ENCODE results near the gene SETBP1.

SETBP1 gene

GRCh38 chr18:44733069-44733753, 52.5 kb downstream of the SETBP1 start:
- DNase-seq, result peak; percentile 93

- no peak for DNase-seq
Observed at GRCh38 chr18:44733754-44734465, 53.2 kb downstream of the SETBP1 start.

GRCh38 chr18:44735096-44735495, 54.4 kb downstream of the SETBP1 start:
- peak; percentile 46 for DNase-seq

- no peak for DNase-seq
Observed at GRCh38 chr18:44736664-44737380, 56.1 kb downstream of the SETBP1 start.

GRCh38 chr18:44737623-44738022, 56.9 kb downstream of the SETBP1 start:
- DNase-seq, result no peak

- no peak for DNase-seq
Observed at GRCh38 chr18:44740000-44740399, 59.3 kb downstream of the SETBP1 start.

GRCh38 chr18:44741085-44741484, 60.4 kb downstream of the SETBP1 start:
- DNase-seq, result no peak

- DNase-seq, result no peak
Observed at GRCh38 chr18:44741511-44741910, 60.8 kb downstream of the SETBP1 start.

GRCh38 chr18:44742126-44742525, 61.4 kb downstream of the SETBP1 start:
- no peak for DNase-seq

- DNase-seq, result no peak
Observed at GRCh38 chr18:44742718-44743311, 62.1 kb downstream of the SETBP1 start.

GRCh38 chr18:44743631-44744030, 62.9 kb downstream of the SETBP1 start:
- DNase-seq, result no peak

- DNase-seq, result no peak
Observed at GRCh38 chr18:44744161-44745121, 63.8 kb downstream of the SETBP1 start.

- DNase-seq, result no peak
Observed at GRCh38 chr18:44747157-44747556, 66.5 kb downstream of the SETBP1 start.

GRCh38 chr18:44748582-44748981, 67.9 kb downstream of the SETBP1 start:
- DNase-seq, result no peak

GRCh38 chr18:44750774-44751173, 70.1 kb downstream of the SETBP1 start:
- no peak for DNase-seq

GRCh38 chr18:44754567-44754966, 73.9 kb downstream of the SETBP1 start:
- no peak for DNase-seq

- DNase-seq, result peak; percentile 85
Observed at GRCh38 chr18:44758861-44759631, 78.4 kb downstream of the SETBP1 start.

- DNase-seq, result no peak
Observed at GRCh38 chr18:44759925-44760342, 79.2 kb downstream of the SETBP1 start.

GRCh38 chr18:44761812-44762211, 81.1 kb downstream of the SETBP1 start:
- DNase-seq, result no peak

- no peak for DNase-seq
Observed at GRCh38 chr18:44763327-44763726, 82.6 kb downstream of the SETBP1 start.

- no peak for DNase-seq
Observed at GRCh38 chr18:44764863-44765262, 84.2 kb downstream of the SETBP1 start.
